Lower leg skin (tissue), 4 donors: ENCODE data around the gene NUP155. TPM values are rescaled to one million over a fixed set of nuclear protein-coding genes. Genes with fewer than 3 reads are reported as not detected.

Experiments
- DNase-seq, 2 donors: peaks; one replicate each; pipeline ENCODE4 v3.0.0-alpha.2; 2019; ENCODE audit warnings: low spot score in 2 of 2
- H3K4me3 ChIP-seq: fragments of 200-600 bp; sonication (generic); 2 replicates; pipeline ENCODE4 v1.5.1; 2017; ENCODE audit warnings: mild to moderate bottlenecking, low read depth; ENCODE audit not compliant: poor library complexity, severe bottlenecking
- POLR2A ChIP-seq, 2 donors: fragments of 450-650 bp; IDR thresholded peaks; one replicate each; pipeline ENCODE4 v1.6.1; 2016 to 2017; ENCODE audit warnings: antibody characterized with exemption in 2 of 2, mild to moderate bottlenecking in 1 of 2, moderate library complexity in 1 of 2
- WGBS, 2 donors: methylation state at CpG; one replicate each; pipeline ENCODE4 v1.1.5; 2018; 5-methylcytosine and 5-hydroxymethylcytosine counted together
- intact Hi-C: fragments of 100-400 bp; cut with DNase I; formaldehyde crosslinking; loops from one replicate; pipeline ENCODE4 v1.15.0; 2023; ENCODE audit warnings: low total_unique reads
- total RNA-seq, 4 donors: library from RNA; depleted of rRNA; stranded (reverse); fragments of >200 nt; gene quantifications; one replicate each; pipeline ENCODE4 v1.1.0, GENCODE V29; 2016
- TF ChIP-seq, protein P1 (sequence below), 3 donors: fragments of 450-650 bp; IDR thresholded peaks; one replicate each; pipeline ENCODE4 v1.5.1; 2016; ENCODE audit warnings: antibody characterized with exemption in 3 of 3, mild to moderate bottlenecking in 3 of 3, moderate library complexity in 2 of 3

The NUP155 gene
- total RNA-seq, 4 donors from 2014 or later, result 13.0 to 17.8 (median 15.6) TPM

DNA sequence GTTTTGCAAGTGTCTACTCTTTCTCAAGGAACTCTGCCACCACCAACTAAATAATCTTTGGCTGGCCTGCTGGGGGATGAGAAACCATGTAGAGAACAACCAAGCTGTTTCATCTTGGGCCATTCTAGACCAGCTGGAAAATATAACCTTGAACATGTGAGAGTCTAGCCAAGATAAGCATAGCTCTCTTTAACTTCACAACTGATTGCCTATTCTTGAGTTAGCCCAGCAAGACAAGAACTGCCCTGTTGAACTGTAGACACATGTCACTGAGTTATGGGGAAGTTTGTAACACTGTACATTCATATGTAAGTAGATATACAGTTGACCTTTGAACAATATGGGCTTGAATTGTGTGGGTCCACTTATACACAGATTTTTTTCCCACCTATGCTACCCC lies 44.4 kb downstream of the NUP155 start:
- intact Hi-C loops, result no loop called here
- DNase-seq, result no peak
- TF ChIP-seq, protein P1, sequence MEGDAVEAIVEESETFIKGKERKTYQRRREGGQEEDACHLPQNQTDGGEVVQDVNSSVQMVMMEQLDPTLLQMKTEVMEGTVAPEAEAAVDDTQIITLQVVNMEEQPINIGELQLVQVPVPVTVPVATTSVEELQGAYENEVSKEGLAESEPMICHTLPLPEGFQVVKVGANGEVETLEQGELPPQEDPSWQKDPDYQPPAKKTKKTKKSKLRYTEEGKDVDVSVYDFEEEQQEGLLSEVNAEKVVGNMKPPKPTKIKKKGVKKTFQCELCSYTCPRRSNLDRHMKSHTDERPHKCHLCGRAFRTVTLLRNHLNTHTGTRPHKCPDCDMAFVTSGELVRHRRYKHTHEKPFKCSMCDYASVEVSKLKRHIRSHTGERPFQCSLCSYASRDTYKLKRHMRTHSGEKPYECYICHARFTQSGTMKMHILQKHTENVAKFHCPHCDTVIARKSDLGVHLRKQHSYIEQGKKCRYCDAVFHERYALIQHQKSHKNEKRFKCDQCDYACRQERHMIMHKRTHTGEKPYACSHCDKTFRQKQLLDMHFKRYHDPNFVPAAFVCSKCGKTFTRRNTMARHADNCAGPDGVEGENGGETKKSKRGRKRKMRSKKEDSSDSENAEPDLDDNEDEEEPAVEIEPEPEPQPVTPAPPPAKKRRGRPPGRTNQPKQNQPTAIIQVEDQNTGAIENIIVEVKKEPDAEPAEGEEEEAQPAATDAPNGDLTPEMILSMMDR (IDR thresholded peaks at IDR 0.05), result no peak
- TF ChIP-seq POLR2A (IDR thresholded peaks at IDR 0.05), result no peak
- H3K4me3 ChIP-seq, result no peak overlapping the region

DNA sequence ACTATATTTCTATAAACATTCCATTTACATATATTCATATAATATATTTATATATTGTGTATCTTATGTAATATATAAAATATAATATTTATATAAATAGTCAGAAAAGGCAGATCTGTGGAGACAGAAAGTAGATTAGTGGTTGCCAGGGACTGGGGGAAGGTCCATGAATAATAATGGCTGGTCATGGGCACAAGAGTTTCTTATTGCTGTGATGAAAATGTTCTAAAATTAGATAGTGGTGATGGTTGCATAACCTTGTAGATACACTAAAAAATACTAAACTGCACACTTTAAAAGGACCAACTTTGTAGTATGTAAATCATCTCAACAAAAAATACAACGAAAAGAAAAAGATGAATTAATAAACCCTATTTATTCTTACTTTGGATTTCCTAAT lies 47.3 kb downstream of the NUP155 start:
- no peak for DNase-seq
- WGBS, 2 donors, result 86 to 94% methylated on average over 1 of the region's 1 CpG
- no peak for TF ChIP-seq POLR2A (IDR thresholded peaks at IDR 0.05)
- TF ChIP-seq, protein P1 (IDR thresholded peaks at IDR 0.05), result no peak
- H3K4me3 ChIP-seq, result no peak overlapping the region
- intact Hi-C loops, result no loop called here

DNA sequence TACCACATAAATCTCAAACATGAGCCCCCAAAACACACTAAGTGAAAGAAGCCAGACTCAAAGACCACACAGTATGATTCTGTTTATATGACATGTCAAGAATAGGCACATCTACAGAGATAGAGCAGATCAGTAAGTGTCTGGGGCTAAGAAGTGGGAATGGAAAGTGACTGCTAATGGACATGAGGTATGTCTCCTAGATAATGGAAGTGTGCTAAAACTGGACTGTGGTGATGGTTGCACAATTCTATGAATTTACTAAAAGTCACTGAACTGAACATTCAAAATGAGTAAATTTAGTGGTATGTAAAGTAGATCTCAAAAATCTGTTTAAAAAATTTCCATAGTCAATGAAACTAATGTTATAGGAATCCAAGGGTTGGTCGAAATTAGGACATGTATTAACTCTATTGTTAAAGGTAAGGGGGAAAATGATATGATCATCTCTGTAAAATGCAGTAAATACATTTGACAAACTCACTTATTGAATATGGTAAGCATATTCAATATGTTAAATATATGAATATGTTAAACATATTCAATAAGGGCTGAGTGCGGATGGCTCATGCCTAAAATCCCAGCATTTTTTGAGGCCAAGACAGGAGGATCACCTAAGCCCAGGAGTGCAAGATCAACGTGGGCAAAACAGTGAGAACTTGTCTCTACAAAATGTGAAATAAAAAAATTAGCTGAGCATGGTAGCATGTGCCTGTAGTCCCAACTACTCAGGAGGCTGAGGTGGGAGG lies 51.7 kb downstream of the NUP155 start:
- intact Hi-C loops, result no loop called here
- 92 to 95% methylated on average over 3 of the region's 3 CpGs for WGBS, 2 donors

DNA sequence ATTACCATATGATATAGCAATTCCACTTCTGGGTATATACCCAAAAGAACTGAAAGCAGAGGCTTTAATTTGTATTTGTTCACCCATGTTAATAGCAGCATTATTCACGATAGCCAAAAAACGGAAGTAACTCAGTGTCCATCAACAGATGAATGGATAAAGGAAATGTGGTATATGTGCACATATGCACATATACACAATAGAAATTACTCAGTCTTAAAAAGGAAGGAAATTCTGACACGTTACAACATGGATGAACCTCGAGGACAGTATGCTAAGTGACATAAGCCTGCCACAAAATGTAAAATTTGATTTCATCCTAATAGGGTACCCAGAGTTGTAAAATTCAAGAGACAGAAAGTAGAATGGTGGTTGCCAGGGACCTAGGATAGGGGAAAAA lies 54.9 kb downstream of the NUP155 start:
- no peak for TF ChIP-seq POLR2A (IDR thresholded peaks at IDR 0.05)
- TF ChIP-seq, protein P1 (IDR thresholded peaks at IDR 0.05), result no peak
- H3K4me3 ChIP-seq, result no peak overlapping the region
- 95 to 96% methylated on average over 4 of the region's 4 CpGs for WGBS, 2 donors
- intact Hi-C loops, result no loop called here
- DNase-seq, result no peak

More for the DNA sequence above, 51.7 kb downstream of the NUP155 start:
- TF ChIP-seq POLR2A (IDR thresholded peaks at IDR 0.05), result no peak
- TF ChIP-seq, protein P1 (IDR thresholded peaks at IDR 0.05), result no peak
- H3K4me3 ChIP-seq, result no peak overlapping the region
- no peak for DNase-seq

DNA sequence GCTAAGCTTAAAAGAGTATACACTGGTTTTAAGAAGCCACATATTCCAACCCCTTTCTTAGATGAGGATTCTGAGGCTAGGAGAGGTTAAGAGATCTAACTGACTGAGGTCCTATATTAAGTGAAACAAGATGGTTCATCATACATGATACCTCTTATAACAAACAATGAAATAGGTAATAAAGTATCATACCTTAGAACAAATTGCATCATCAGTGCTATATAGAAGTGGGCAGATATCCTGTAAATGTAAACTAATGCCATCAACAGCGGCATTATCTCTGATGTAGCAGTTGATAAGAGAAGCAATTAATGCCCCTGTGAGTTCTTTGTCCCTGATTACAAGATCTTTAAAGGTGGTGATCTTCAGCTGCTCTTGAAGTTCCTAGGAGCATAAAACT lies 60.5 kb downstream of the NUP155 start:
- intact Hi-C loops, result no loop called here
- DNase-seq, result no peak
- WGBS, 2 donors, result 98% methylated on average over 1 of the region's 1 CpG
- H3K4me3 ChIP-seq, result no peak overlapping the region
- TF ChIP-seq, protein P1 (IDR thresholded peaks at IDR 0.05), result no peak
- TF ChIP-seq POLR2A (IDR thresholded peaks at IDR 0.05), result no peak

DNA sequence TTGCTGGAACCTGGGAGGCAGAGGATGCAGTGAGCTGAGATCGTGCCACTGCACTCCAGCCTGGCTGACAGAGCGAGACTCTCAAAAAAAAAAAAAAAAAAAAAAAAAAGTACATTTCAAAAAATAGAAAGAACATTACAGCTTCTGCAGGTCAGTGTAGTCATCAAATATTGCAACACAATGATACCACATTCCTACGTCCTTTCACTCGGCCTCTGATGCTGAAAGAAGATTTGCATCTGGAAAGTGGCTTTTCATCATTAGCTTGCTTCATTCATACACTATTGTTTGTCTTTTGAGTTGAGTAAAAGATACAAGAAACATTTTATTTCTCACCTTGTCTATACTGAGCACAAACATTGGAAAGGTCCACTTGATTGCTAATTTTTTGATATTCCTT lies 62.1 kb downstream of the NUP155 start:
- 93 to 96% methylated on average over 4 of the region's 4 CpGs for WGBS, 2 donors
- intact Hi-C loops, result no loop called here
- no peak overlapping the region for H3K4me3 ChIP-seq
- DNase-seq, result no peak
- TF ChIP-seq POLR2A (IDR thresholded peaks at IDR 0.05), result no peak
- TF ChIP-seq, protein P1 (IDR thresholded peaks at IDR 0.05), result no peak
